HEK293 (cell line): ENCODE data around the gene GLYATL2.

Experiments used
- PATZ1 ChIP-seq: fragments of 450-650 bp; formaldehyde crosslinking; IDR thresholded peaks from 2 replicates; pipeline ENCODE4 v1.5.1; 2016; ENCODE audit warnings: missing biosample characterization, missing genetic modification characterization
- PRDM1 ChIP-seq: fragments of 450-650 bp; formaldehyde crosslinking; IDR thresholded peaks from 2 replicates; pipeline ENCODE4; 2016; ENCODE audit warnings: missing biosample characterization, missing genetic modification characterization
- REST ChIP-seq: fragments of 450-650 bp; formaldehyde crosslinking; IDR thresholded peaks from 2 replicates; pipeline ENCODE4 v1.5.1; 2016; ENCODE audit warnings: missing biosample characterization, missing genetic modification characterization
- ZNF2 ChIP-seq: fragments of 450-650 bp; formaldehyde crosslinking; IDR thresholded peaks from 2 replicates; pipeline ENCODE4 v1.5.1; 2016; ENCODE audit warnings: missing biosample characterization, missing genetic modification characterization
- ZNF274 ChIP-seq, 2 experiments: fragments of 200-500 bp in 1 of 2; fragments of 450-650 bp in 1 of 2; sonication (Bioruptor generic) in 1 of 2; formaldehyde crosslinking in 1 of 2; IDR thresholded peaks; 2 replicates each; pipeline versions ENCODE4 v1.5.1 to v1.6.1; 2014 to 2016; ENCODE audit warnings: borderline replicate concordance in 1 of 2, inconsistent platforms in 1 of 2, low read length in 1 of 2, missing biosample characterization in 1 of 2, missing genetic modification characterization in 1 of 2
- ZSCAN16 ChIP-seq: fragments of 450-650 bp; formaldehyde crosslinking; IDR thresholded peaks from 2 replicates; pipeline ENCODE4 v1.5.1; 2016; ENCODE audit warnings: missing biosample characterization, missing genetic modification characterization

- TF ChIP-seq ZNF2 (tag by site-specific recombination), result no peak
- no peak for TF ChIP-seq PRDM1
- no peak for TF ChIP-seq PATZ1 (tag by site-specific recombination)
- no peak for TF ChIP-seq ZNF274 (IDR thresholded peaks at IDR 0.05; ENCODE audit: low read length)
- no peak for TF ChIP-seq ZNF274 (tag by site-specific recombination; IDR thresholded peaks at IDR 0.05; ENCODE audit: borderline replicate concordance)
- TF ChIP-seq REST, result no peak
- no peak for TF ChIP-seq ZSCAN16 (tag by site-specific recombination)
These were observed 19.2 kb upstream of the GLYATL2 start for GRCh38 chr11:58863697-58864096.
